D721Med (cell line): ENCODE data around the gene TIAM1.
"Not testable (repeated sequence)": the region's sequence is repeated elsewhere in the genome, so short reads cannot be mapped to it uniquely, and the experiment has no call there.

Experiments
- DNase-seq: peaks from one replicate; pipeline ENCODE4 v3.0.0; 2011; ENCODE audit warnings: low spot score; ENCODE audit not compliant: insufficient read length
- FAIRE-seq: peaks from 2 replicates; lab custom pipeline; 2011; peaks lifted over from hg19 to GRCh38; lab: Jason Lieb, UNC
- CTCF ChIP-seq: IDR thresholded peaks from 2 replicates; pipeline ENCODE4 v1.5.1; 2012; ENCODE audit warnings: mild to moderate bottlenecking, control low read depth; ENCODE audit not compliant: insufficient read depth; ENCODE audit errors: missing control alignments

Gene TIAM1

DNA sequence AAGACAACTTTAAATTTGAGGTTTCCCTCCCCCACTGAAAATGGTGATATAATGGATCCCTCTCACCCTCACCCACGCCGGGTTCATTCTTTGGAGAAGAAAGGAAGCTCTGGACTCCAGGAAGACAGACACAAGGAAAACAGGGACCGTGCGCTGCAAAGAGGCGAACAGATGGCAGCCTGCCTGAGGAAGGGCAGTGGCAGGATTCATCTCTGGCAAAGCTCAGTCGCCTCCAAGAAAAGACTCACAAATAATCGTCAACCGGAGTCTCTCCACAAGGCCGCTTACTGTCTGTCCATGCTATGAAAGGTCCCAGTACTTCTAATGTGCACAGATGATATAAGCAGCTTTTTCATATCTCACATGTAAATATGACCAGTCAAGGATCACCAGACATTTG is 110.3 kb downstream of the TIAM1 start:
- DNase-seq: no peak
- no peak for FAIRE-seq
- no peak for TF ChIP-seq CTCF

DNA sequence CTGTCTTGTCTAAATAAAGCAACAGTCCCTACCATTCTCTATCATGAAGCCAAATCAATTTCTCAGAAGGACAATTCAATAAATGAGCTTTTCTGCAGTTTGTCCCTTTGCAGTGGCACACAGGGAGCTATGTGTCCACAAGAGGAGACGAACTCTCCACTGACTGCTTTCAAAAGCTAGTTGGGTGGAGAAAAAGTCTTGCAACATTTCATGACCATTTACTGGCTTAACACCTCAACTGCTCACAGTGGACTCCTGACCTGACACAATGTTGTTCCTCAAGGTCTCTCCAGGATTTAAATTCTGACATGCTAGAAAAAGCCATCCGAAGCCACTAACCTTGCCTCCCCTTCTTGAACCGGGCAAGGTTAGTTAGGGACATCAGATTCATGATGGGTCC is 111.7 kb downstream of the TIAM1 start:
- FAIRE-seq (no peak), DNase-seq (no peak)
- TF ChIP-seq CTCF: no peak

GRCh38 chr21:31230937-31231336 is 113.1 kb downstream of the TIAM1 start:
- TF ChIP-seq CTCF: no peak
- FAIRE-seq (no peak), DNase-seq (no peak)

DNA sequence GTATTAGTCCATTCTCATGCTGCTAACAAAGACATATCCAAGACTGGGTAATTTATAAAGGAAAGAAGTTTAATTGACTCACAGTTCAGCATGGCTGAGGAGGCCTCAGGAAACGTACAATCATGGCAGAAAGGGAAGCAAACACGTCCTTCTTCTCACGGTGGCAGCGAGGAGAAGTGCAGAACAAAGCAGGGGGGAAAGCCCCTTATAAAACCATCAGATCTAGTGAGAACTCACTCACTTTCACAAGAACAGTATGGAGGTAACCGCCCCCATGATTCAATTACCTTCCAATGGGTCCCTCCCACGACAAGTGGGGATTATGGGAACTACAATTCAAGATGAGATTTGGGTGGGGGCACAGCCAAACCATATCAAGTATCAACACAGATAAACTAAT is 115.3 kb downstream of the TIAM1 start:
- DNase-seq, FAIRE-seq: not testable (repeated sequence)

DNA sequence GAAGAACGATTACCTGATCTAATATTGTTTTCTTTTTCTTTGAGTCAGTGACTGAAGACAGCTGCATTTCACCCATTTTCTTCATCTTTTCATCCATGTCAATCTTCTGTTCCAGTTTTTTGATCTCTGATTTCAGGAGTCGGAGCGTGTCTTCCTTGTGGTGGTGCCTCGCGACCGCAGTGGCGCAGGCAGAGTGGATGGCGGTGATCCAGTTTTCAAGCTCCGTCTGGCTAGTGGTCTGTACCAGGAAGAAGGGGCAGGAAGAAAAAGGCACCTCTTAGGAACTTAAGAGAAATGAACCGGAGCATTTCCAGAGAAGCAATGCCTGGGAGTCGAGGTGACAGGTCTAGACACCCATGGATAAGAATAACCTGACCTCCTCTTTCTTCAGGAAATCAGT is 118.3 kb downstream of the TIAM1 start:
- FAIRE-seq (no peak), DNase-seq (no peak)
- TF ChIP-seq CTCF: no peak

GRCh38 chr21:31222142-31222541 is 121.9 kb downstream of the TIAM1 start:
- DNase-seq (no peak), FAIRE-seq (no peak)
- TF ChIP-seq CTCF: no peak

DNA sequence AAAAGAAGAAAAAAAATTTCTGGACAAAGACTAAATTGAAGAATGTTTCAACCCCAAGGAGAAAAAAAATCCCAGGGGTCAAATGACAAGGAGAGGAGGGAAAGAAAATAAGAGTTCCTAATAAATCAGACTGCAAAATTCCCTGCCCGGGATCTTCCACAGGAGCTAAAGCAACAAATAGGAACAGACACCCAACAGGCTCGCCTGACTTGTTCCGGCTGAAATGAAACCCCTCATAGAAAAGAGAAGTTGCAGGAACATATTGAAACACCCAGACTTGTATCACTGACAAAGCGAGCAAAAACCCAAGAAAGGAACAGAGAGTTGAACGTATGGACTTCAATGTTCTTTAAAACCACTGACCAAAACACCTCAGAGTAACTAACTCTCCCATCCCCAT is 123.0 kb downstream of the TIAM1 start:
- FAIRE-seq: no peak
- no peak for TF ChIP-seq CTCF
- no peak for DNase-seq

- no peak for DNase-seq
- no peak for TF ChIP-seq CTCF
- no peak for FAIRE-seq
Observed at GRCh38 chr21:31220575-31220974, 123.5 kb downstream of the TIAM1 start.
